NCI-H82 (cell line): ENCODE data around the gene NLRC4.
"Not testable (repeated sequence)": the region's sequence is repeated elsewhere in the genome, so short reads cannot be mapped to it uniquely, and the experiment has no call there.

Experiments
- DNase-seq: peaks from one replicate; lab custom pipeline; 2025; lab: John Stamatoyannopoulos, UW

Gene NLRC4

GRCh38 chr2:32242331-32242730 lies 22.4 kb downstream of the NLRC4 start:
- no peak for DNase-seq

- peak; percentile 13 for DNase-seq
These were observed 26.7 kb downstream of the NLRC4 start for GRCh38 chr2:32237996-32238395.

GRCh38 chr2:32237488-32237887 lies 27.2 kb downstream of the NLRC4 start:
- DNase-seq, result no peak

- no peak for DNase-seq
These were observed 29.4 kb downstream of the NLRC4 start for GRCh38 chr2:32235315-32235714.

- no peak for DNase-seq
These were observed 32.7 kb downstream of the NLRC4 start for GRCh38 chr2:32231959-32232358.

GRCh38 chr2:32229635-32230034 lies 35.1 kb downstream of the NLRC4 start:
- DNase-seq, result peak; percentile 22

GRCh38 chr2:32228181-32228580 lies 36.5 kb downstream of the NLRC4 start:
- DNase-seq, result no peak

- DNase-seq, result no peak
These were observed 37.2 kb downstream of the NLRC4 start for GRCh38 chr2:32227492-32227891.

GRCh38 chr2:32222966-32223365 lies 41.7 kb downstream of the NLRC4 start:
- no peak for DNase-seq

- no peak for DNase-seq
These were observed 44.2 kb downstream of the NLRC4 start for GRCh38 chr2:32220445-32220844.

- no peak for DNase-seq
These were observed 52.4 kb downstream of the NLRC4 start for GRCh38 chr2:32212295-32212694.

- DNase-seq, result no peak
These were observed 53.8 kb downstream of the NLRC4 start for GRCh38 chr2:32210767-32211408.

- not testable (repeated sequence) for DNase-seq
These were observed 61.3 kb downstream of the NLRC4 start for GRCh38 chr2:32203428-32203827.

- no peak for DNase-seq
These were observed 63.9 kb downstream of the NLRC4 start for GRCh38 chr2:32200814-32201213.

GRCh38 chr2:32192418-32192817 lies 72.3 kb downstream of the NLRC4 start:
- DNase-seq, result no peak

GRCh38 chr2:32189011-32189410 lies 75.7 kb downstream of the NLRC4 start:
- DNase-seq, result no peak

- no peak for DNase-seq
These were observed 82.0 kb downstream of the NLRC4 start for GRCh38 chr2:32182667-32183066.
